ENCODE data around the gene TSPAN31.
"Not testable (repeated sequence)": the region's sequence is repeated elsewhere in the genome, so short reads cannot be mapped to it uniquely, and the experiment has no call there.

Gene TSPAN31, protein sequence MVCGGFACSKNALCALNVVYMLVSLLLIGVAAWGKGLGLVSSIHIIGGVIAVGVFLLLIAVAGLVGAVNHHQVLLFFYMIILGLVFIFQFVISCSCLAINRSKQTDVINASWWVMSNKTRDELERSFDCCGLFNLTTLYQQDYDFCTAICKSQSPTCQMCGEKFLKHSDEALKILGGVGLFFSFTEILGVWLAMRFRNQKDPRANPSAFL

DNA sequence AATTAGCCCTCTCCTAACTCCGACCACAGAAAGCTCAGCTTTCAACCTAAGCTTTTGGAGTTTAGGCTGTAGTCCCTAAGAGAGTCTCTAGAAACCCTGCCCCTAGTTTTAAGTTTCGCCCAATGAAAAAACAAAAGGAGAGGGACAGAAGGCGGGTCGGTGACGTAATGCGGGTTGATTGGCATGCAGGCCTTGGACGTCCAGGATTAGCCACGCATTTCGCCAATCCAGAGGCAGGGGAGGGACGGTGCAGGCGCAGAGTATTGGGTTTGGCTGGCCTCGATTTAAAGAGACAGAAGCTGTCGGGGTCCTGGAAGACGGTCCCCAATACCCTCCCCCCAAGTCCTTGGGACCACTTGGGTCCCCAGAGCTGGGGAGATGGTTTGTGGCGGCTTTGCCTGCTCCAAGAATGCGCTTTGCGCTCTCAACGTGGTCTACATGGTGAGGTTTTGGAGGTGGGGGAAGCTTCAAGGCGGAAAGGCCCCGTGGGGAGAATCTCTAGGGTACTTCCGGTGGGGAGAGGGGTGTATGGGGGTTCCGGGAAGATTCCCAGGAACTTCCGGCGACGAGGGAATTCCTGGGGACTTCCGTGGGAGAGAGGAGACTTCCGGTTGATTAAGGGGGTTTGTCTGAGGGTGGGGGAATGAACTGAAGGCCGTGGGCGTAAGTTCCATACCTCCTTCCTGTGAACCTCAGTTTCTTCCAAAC, at the start of gene TSPAN31:
Gene TSPAN31, plus strand, starts transcription at position 263 of the 708 bp plus-strand sequence. Its CDS starts 116 bp downstream, at position 379.
- DNase-seq: peak; percentile 98

DNA sequence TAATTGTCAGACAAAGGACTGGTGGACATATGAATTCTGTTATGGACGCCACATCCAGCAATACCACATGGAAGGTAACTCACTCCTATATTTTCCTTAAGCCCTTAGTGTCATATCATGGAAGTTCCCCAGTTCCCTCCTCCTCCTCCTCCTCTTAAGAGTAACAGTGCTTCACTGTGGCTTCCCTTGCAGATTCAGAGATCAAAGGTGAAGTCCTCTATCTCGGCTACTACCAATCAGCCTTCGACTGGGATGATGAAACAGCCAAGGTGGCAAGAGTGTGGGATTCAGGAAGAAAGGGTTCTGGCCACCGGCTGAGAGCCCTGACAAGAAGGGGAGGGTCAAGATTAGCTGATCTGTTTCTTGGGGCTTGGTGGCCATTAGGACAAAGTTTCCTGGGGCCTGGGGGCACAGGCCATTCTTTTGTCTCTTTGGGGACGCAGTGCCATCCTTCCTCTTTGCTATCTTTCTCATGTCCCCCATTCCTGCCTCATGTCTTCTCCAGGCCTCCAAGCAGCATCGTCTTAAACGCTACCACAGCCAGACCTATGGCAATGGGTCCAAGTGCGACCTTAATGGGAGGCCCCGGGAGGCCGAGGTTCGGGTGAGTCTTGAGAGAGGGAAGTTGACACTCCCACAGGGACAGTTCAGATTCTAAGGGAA, 48.9 kb upstream of the TSPAN31 start:
- DNase-seq: no peak

DNA sequence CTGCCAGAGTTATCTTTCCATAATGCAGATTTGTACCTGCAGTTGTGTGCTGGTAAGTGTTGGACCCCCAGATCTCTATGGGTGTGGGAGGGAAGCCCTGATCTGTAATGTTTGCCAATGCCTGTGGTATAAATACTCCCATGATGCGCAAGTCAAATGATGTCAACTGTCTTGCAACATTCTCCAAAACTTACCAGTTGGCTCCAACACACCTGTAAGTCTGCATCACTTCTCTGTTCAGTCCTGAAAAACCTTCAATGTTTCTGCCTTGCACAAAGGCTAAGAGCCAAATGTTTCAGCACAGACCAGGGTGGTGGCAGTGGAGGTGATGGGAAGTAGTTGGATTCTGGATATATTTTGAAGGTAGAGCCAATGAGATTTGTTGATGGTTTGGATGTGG, 47.8 kb upstream of the TSPAN31 start:
- DNase-seq: no peak

DNA sequence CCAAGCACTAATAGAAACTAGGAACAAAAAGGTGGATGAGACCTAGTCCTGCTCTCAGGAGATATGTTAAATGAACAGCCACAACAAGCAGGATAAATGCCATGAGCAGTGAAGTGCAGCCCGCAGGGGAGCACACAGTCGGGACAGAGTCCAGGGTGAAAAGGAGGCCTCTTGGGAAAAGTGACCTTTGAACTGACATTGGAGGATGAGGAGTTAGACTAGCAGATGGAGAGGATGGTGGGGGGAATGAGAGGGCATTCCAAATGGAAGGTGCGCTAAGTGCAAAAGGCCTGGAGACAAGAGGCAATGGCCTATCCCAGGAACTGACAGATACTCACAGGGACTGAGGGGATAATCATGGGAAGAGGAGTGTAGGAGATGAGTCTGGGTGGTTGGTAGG, 46.4 kb upstream of the TSPAN31 start:
- DNase-seq: no peak

DNA sequence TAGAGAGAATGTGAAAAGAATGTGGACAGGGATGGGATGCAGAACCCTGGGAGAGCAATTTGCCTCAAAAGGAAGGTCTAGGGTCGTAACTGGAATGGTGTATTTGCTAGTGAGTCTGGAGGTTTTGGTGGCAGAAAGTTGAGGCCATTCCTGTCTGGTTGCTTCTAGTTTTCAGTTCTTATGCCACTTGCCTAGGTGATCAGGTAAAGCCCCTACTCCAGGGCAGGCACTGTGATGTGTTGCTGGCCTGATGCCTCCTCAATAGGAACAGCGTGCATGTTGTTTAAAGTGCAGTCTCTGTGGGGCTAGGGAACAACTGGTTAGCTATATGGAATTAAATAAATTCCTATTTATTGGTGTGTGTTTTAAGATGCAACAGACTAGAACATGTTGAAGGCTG, 44.5 kb upstream of the TSPAN31 start:
- no peak for DNase-seq

DNA sequence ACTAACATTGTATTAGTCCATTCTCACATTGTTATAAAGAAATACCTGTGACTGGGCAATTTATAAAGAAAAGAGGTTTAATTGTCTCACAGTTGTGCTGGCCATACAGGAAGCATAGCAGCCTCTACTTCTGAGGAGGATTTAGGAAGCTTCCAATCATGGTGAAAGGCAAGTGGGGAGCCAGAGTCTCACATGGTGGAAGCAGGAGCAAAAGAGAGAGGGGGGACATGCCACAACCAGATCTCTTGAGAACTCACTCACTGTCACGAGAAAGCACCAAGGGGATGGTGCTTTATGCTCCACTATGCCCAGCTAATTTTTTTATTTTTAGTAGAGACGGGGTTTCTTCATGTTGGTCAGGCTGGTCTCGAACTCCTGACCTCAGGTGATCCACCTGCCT, 37.6 kb upstream of the TSPAN31 start:
- no peak for DNase-seq

DNA sequence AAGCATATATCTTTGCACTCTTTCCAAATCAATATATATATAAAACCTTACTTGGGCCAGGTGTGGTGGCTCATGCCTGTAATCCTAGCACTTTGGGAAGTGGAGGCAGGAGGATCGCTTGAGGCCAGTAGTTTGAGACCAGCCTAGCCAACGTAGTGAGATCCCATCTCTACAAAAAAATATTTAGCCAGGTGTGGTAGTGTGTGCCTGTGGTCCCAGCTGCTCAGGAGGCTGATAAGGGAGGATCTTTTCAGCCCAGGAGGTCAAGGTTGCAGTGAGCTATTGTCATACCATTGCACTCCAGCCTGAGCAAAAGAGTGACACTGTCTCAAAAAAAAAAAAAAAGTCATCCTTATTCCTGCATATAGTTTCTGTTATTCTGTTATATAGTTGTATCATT, 36.5 kb upstream of the TSPAN31 start:
- no peak for DNase-seq

DNA sequence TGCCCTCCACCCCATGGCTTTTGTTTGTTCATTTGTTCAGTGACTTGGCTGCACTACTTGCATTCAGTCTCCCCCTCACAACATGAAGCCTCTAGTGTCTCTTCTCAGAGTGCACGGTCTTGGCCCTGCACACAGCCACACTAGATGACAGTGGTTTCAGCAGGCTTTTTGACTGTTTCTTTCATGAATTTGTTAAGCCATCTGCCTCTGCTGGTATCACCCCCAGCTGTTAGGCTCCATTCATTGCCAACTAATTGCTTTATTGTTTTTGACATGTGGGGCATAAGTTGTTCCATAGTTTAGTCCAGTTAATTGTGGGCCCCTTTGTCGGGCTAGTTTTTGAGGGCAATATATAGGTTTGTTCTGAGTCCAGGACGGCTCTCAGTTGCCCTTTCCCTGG, 32.1 kb upstream of the TSPAN31 start:
- no peak for DNase-seq

DNA sequence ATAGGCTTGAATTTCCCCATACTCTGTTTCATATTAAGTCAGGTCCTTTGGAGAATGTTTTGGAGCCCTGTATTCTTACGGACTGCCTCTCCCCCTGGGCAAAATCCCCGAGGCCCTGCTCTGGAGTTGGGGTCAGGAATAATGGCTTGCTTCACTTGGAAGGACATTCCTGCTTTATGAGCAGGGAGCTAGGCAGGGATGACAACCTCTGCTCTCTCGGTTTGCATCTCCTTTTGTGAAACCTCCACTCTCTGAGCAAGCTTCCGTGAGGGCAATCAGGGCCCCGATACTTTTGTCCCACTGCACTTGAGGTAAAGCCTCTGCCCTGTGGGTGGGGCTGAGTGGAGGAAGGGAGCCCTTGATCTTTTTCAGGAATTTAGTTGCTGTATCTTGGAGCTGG, 31.6 kb upstream of the TSPAN31 start:
- DNase-seq: no peak

DNA sequence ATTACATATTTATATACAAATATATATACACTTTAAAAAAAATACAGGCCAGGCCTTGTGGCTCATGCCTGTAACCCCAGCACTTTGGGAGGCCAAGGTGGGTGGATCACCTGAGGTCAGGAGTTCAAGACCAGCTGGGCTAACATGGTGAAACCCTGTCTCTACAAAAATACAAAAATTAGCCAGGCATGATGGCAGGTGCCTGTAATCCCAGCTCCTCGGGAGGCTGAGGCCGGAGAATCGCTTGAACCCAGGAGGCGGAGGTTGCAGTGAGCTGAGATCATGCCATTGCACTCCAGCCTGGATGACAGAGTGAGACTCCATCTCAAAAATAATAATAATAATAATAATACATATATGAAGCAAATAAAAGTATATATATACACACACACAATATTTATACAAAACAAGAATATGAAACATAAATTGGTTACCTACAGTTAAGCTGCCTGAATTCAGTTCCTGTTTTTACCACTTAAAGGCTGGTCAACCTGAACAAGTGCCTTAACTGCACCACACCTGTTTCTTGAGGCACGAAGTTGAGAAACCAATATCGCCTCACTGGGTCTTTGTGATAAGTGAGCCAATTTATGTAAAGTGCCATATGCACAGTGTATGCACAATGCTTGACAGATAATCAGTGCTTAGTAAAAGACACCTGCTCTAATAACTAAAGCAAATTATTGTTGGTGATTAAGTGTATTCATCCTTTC, 29.6 kb upstream of the TSPAN31 start:
- not testable (repeated sequence) for DNase-seq

DNA sequence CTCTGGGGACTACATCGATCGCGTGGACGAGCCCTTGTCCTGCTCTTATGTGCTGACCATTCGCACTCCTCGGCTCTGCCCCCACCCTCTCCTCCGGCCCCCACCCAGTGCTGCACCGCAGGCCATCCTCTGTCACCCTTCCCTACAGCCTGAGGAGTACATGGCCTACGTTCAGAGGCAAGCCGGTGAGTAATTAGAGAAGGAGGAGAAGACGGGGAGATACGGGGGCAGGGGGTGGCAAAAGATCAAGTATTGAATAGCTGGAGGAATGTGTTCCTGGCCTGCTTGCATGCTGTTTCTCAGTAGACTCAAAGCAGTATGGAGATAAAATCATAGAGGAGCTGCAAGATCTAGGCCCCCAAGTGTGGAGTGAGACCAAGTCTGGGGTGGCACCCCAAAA, 29.1 kb upstream of the TSPAN31 start:
- DNase-seq: no peak

DNA sequence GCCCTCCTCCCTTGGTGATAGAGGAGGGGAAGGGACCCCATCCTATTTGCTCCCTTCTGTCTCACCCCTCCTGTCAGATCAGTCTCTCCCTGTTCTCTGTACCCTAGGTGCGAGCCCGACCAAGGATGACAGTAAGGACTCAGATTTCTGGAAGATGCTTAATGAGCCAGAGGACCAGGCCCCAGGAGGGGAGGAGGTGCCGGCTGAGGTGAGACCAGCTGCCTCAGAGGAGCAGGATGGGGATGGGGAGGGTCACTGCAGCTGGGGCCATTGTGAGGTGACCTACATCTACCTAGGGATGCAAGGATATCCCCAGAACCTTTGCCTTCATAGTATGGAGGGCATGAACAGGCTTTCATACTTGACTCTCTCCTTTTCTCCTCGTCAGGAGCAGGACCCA, 28.5 kb upstream of the TSPAN31 start:
- DNase-seq: no peak

DNA sequence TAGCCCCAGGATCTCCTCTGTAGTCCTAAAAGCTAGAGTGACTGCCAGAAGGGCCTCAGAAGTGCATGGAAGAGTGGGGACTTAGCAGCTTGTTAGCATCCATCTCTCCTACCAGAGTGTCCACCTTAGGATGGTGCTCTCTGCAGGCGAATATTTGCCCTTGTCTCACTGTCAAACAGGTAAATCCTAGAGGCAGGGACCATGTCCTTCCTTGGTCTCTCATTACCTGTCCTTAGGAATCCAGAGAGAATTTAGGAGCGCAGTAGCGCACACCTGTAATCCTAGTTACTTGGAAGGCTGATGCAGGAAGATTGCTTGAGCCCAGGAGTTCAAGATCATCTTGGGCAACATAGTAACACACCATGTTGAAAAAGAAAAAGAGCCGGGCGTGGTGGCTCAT, 27.7 kb upstream of the TSPAN31 start:
- DNase-seq: no peak

DNA sequence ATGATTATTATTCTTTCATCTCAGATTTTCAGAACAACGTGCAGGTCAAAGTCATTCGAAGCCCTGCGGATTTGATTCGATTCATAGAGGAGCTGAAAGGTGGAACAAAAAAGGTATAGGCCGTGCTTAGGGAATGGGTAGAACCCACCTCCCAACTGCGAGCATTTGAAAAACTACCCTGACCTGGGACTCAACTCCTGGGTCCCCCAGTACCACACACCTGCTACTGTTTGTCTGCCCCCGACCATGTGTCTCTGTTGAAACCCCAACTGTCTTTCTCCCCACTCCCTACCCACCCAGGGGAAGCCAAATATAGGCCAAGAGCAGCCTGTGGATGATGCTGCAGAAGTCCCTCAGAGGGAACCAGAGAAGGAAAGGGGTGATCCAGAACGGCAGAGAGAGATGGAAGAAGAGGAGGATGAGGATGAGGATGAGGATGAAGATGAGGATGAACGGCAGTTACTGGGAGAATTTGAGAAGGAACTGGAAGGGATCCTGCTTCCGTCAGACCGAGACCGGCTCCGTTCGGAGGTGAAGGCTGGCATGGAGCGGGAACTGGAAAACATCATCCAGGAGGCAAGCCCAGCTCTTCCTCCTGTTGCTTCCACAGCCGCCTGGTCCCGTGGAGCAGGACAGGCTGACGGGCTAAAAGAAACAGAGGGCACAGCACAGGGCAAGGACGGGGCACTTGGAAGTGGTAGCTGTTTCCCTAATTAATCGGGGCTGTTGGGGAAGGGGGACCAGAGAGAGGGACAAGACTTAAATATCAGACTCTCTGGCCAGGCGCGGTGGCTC, 26.8 kb upstream of the TSPAN31 start:
- DNase-seq: no peak

DNA sequence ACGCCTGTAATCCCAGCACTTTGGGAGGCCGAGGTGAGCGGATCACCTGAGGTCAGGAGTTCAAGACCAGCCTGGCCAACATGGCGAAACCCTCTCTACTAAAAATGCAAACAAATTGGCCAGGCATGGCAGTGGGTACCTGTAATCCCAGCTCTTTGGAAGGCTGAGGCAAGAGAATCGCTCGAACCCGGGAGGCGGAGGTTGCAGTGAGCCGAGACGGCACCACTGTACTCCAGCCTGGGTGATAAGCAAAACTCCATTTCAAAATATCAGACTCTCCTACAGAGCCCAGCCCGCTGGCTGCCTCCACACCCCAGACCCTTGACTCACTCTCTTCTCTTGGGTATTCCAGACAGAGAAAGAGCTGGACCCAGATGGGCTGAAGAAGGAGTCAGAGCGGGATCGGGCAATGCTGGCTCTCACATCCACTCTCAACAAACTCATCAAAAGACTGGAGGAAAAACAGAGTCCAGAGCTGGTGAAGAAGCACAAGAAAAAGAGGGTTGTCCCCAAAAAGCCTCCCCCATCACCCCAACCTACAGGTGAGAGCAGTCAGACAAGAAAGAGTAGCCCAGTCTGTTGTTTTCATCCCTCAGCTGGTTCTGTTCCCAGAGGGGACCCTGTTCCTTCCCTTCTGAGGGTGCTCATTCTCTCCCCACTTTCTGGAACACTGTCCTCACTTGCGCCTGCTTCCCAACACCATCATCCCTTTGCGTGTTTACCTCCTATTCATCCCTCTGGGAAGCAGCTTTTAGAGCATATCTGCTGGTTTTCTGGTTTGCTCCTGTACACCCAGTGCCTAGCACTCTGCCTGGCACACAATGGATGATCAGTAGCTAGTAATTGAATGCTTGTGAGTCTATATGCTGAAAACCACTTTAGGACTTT, 26.0 kb upstream of the TSPAN31 start:
- DNase-seq: no peak

DNA sequence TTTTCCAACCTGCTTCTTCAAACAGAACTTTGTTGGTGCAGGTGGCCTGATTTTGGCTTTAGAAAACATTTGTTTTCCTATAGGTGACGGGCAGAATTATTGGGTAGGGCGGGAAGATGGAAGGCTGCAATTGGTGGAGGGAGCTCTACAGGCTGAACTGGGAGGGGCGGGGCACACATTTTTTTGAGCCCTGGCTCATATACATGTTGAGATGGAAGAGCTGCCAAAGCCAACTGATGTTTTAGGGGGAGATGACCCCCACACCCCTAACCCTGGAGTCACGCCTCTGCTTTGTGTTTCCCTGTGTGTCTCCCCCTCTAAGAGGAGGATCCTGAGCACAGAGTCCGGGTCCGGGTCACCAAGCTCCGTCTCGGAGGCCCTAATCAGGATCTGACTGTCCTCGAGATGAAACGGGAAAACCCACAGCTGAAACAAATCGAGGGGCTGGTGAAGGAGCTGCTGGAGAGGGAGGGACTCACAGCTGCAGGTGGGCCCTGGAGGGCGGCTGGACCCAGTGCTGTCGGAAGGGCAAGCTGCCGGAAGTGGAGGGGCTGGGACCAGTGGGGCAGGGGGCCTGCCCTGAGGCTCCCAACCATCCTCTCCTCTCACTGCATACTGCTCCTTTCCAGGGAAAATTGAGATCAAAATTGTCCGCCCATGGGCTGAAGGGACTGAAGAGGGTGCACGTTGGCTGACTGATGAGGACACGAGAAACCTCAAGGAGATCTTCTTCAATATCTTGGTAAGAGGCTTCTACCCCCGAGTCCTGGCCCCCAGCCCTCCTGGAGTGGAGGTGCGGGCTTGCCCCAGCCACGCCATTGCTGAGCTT, 24.8 kb upstream of the TSPAN31 start:
- DNase-seq: no peak

DNA sequence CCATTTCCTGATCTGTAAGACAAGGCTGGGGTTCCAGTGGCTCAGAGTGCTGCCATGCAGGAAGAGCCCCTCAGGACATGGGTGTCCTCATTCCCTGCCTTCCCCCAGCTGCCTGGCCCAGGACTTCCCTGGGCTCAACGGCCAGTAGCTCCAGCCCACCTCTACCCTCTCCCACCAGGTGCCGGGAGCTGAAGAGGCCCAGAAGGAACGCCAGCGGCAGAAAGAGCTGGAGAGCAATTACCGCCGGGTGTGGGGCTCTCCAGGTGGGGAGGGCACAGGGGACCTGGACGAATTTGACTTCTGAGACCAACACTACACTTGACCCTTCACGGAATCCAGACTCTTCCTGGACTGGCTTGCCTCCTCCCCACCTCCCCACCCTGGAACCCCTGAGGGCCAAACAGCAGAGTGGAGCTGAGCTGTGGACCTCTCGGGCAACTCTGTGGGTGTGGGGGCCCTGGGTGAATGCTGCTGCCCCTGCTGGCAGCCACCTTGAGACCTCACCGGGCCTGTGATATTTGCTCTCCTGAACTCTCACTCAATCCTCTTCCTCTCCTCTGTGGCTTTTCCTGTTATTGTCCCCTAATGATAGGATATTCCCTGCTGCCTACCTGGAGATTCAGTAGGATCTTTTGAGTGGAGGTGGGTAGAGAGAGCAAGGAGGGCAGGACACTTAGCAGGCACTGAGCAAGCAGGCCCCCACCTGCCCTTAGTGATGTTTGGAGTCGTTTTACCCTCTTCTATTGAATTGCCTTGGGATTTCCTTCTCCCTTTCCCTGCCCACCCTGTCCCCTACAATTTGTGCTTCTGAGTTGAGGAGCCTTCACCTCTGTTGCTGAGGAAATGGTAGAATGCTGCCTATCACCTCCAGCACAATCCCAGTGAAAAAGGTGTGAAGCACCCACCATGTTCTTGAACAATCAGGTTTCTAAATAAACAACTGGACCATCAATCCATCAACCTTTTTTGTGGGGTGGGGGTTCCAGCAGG, 23.9 kb upstream of the TSPAN31 start:
- no peak for DNase-seq

DNA sequence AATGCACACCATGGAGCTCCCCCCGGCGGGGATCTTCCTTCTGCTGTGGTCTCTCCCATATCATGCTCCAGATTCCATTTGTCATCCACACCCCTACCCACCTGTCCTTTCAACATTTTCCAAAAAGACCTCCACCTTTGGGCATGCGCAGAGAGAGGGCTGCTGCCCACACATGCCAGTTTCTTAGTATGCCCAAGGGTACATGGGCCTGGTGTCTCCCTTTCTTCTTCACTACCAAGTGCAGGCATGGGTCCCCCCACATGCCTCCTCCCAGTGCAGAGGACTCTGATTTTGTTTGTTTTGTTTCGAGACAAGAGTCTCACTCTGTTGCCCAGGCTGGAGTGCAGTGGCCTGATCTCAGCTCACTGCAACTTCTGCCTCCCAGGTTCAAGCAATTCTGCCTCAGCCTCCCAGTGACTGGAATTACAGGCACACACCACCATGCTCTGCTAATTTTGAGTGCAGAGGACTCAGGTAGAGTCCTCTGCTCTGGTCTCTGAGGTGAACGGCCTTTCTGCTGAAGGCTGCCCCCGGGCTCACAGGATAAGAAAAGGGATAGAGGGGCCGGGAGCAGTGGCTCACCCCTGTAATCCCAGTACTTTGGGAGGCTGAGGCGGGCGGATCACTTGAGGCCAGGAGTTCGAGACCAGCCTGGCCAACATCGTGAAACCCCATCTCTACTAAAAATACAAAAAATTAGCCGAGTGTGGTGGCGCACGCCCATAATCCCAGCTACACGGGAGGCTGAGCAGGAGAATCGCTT, 22.8 kb upstream of the TSPAN31 start:
- DNase-seq: not testable (repeated sequence)
